Activated CD4-positive, CD25-positive, alpha-beta regulatory T cell treated with anti-CD3 and anti-CD28 coated beads, Interleukin-2, amount 50 U/mL, for 24 hours (primary cell): ENCODE data around the gene KRT7.
A peak's percentile ranks its signal among the peaks of the same experiment; 100 is the strongest.

Source experiments
- ATAC-seq, 2 donors: fragments of 150-1000 bp; cut with Tn5 transposase; one replicate each; pipeline ENCODE4 v1.10.0; 2021; ENCODE audit warnings: mild to moderate bottlenecking in 1 of 2, moderate library complexity in 1 of 2

KRT7 gene

GRCh38 chr12:52212701-52213563 is 20.1 kb upstream of the KRT7 start:
- no peak for ATAC-seq

GRCh38 chr12:52213564-52214420 is 19.3 kb upstream of the KRT7 start:
- peak in 1 of 2 donors; percentile 34 for ATAC-seq

GRCh38 chr12:52214421-52214802 is 18.6 kb upstream of the KRT7 start:
- no peak for ATAC-seq

- no peak for ATAC-seq
These were observed 17.4 kb upstream of the KRT7 start for GRCh38 chr12:52215587-52216031.

GRCh38 chr12:52216100-52216499 is 16.9 kb upstream of the KRT7 start:
- no peak for ATAC-seq

- ATAC-seq = no peak
These were observed 16.2 kb upstream of the KRT7 start for GRCh38 chr12:52216807-52217206.

GRCh38 chr12:52217223-52217622 is 15.8 kb upstream of the KRT7 start:
- ATAC-seq = no peak

GRCh38 chr12:52218001-52218400 is 15.0 kb upstream of the KRT7 start:
- ATAC-seq = no peak

GRCh38 chr12:52220477-52220876 is 12.6 kb upstream of the KRT7 start:
- no peak for ATAC-seq

GRCh38 chr12:52221070-52221781 is 11.8 kb upstream of the KRT7 start:
- ATAC-seq = no peak

- ATAC-seq = peak; percentile 85 to 91
These were observed 11.1 kb upstream of the KRT7 start for GRCh38 chr12:52221912-52222457.

- ATAC-seq = no peak
These were observed 10.4 kb upstream of the KRT7 start for GRCh38 chr12:52222692-52223091.

- no peak for ATAC-seq
These were observed 9.5 kb upstream of the KRT7 start for GRCh38 chr12:52223406-52224039.

GRCh38 chr12:52224151-52224550 is 8.9 kb upstream of the KRT7 start:
- no peak for ATAC-seq

GRCh38 chr12:52225752-52226151 is 7.3 kb upstream of the KRT7 start:
- ATAC-seq = no peak

GRCh38 chr12:52226446-52226845 is 6.6 kb upstream of the KRT7 start:
- no peak for ATAC-seq

GRCh38 chr12:52227606-52228166 is 5.4 kb upstream of the KRT7 start:
- no peak for ATAC-seq

- no peak for ATAC-seq
These were observed 4.7 kb upstream of the KRT7 start for GRCh38 chr12:52228366-52228765.

- no peak for ATAC-seq
These were observed 4.1 kb upstream of the KRT7 start for GRCh38 chr12:52228931-52229330.

- no peak for ATAC-seq
These were observed 3.2 kb upstream of the KRT7 start for GRCh38 chr12:52229836-52230343.

GRCh38 chr12:52230364-52231281 is 2.4 kb upstream of the KRT7 start:
- no peak for ATAC-seq
